Peyer's patch (tissue), 4 donors: Measurements from ENCODE around the gene BLCAP.

Experiments used
- POLR2A ChIP-seq, 2 donors: fragments of 450-650 bp; IDR thresholded peaks; one replicate each; pipeline ENCODE4 v1.5.1; 2017; ENCODE audit warnings: antibody characterized with exemption in 2 of 2, mild to moderate bottlenecking in 2 of 2, moderate library complexity in 2 of 2
- TF ChIP-seq, protein P1 (sequence below), 6 experiments: fragments of 450-650 bp in 4 of 6; fragments of 200-600 bp in 2 of 6; sonication (generic) in 1 of 6; IDR thresholded peaks; one replicate each; pipeline ENCODE4 v1.5.1; 2017 to 2019; ENCODE audit warnings: antibody characterized with exemption in 6 of 6, mild to moderate bottlenecking in 3 of 6, moderate library complexity in 1 of 6

DNA sequence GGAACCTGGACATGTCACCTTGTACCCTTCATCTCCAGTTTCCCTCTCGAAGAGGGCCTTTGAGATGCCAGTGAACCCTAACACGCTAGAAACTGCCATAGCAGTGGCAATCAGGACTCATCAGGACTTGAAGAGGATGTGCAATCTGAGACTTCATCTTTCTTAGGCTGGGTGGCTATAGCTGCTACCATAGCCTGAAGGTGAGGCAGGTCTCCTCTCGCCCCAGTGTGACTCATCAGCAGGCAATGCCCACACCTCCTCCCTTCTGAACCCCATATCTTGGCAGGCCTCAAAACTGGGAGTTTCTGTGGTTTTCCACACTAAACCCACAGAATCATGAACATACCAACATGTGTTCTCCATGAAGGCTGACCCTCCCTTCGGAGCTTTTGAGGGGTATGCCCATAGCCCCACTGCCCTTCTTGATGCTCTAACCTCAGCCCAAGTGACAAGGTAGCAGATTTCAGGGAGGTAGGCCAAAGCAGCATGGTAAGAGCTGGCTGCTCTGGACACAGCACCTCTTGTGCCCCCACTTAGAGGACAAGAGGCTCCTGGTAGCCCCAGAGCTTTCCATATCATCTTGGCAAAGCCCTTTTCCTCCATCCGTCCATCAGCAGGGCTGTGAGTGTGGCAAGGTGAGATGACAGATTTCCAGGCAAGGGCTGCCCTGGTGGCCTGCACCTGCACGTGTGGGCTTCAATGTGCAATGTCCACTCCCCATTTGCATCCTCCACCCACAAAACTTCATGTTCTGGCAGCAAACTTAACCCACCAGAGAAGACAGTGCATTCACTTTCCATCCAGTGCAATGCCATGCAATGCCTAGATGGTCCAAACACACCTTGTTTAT lies 2.6 kb downstream of the BLCAP start:
- TF ChIP-seq, protein P1, sequence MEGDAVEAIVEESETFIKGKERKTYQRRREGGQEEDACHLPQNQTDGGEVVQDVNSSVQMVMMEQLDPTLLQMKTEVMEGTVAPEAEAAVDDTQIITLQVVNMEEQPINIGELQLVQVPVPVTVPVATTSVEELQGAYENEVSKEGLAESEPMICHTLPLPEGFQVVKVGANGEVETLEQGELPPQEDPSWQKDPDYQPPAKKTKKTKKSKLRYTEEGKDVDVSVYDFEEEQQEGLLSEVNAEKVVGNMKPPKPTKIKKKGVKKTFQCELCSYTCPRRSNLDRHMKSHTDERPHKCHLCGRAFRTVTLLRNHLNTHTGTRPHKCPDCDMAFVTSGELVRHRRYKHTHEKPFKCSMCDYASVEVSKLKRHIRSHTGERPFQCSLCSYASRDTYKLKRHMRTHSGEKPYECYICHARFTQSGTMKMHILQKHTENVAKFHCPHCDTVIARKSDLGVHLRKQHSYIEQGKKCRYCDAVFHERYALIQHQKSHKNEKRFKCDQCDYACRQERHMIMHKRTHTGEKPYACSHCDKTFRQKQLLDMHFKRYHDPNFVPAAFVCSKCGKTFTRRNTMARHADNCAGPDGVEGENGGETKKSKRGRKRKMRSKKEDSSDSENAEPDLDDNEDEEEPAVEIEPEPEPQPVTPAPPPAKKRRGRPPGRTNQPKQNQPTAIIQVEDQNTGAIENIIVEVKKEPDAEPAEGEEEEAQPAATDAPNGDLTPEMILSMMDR (IDR thresholded peaks at IDR 0.05), result no peak
- TF ChIP-seq POLR2A (IDR thresholded peaks at IDR 0.05), result no peak
